Lower leg skin (tissue), 3 donors: ENCODE results near the gene NAV2.

ENCODE experiments used
- CTCF ChIP-seq, 3 donors: fragments of 450-650 bp; IDR thresholded peaks; one replicate each; pipeline ENCODE4 v1.5.1; 2016; ENCODE audit warnings: antibody characterized with exemption in 3 of 3, mild to moderate bottlenecking in 3 of 3, moderate library complexity in 2 of 3
- POLR2A ChIP-seq, 2 donors: fragments of 450-650 bp; IDR thresholded peaks; one replicate each; pipeline ENCODE4 v1.6.1; 2016 to 2017; ENCODE audit warnings: antibody characterized with exemption in 2 of 2, mild to moderate bottlenecking in 1 of 2, moderate library complexity in 1 of 2

GRCh38 chr11:20131788-20132666 lies 419.4 kb downstream of the NAV2 start:
- TF ChIP-seq CTCF (IDR thresholded peaks at IDR 0.05) (no peak), POLR2A (IDR thresholded peaks at IDR 0.05) (no peak)
